Ramos (cell line): ENCODE data around the gene KDM8.

Experiments used
- in situ Hi-C: fragments of 300-500 bp; cut with MboI; formaldehyde crosslinking; loops from one replicate; pipeline ENCODE4 v1.14.3; 2022; ENCODE audit warnings: low sequenced_read_pairs; ENCODE audit not compliant: unreplicated experiment

KDM8 gene

GRCh38 chr16:27203507-27204311, at the start of gene KDM8:
KDM8 (plus strand) TSS chr16:27203526; CDS start chr16:27210124, 6,598 bp downstream.
- in situ Hi-C loops, result no loop called here

GRCh38 chr16:27154705-27155521, 48.4 kb upstream of the KDM8 start:
- in situ Hi-C loops, result loop anchor here (25.0 kb wide), 1 partner anchor 307 kb away; no protein-coding TSS in a partner anchor

GRCh38 chr16:27156579-27156978, 46.7 kb upstream of the KDM8 start:
- in situ Hi-C loops, result loop anchor here (25.0 kb wide), 1 partner anchor 306 kb away; no protein-coding TSS in a partner anchor

- in situ Hi-C loops, result loop anchor here (25.0 kb wide), 1 partner anchor 301 kb away; no protein-coding TSS in a partner anchor
These were observed 41.9 kb upstream of the KDM8 start for GRCh38 chr16:27161398-27161797.

- in situ Hi-C loops, result loop anchor here (25.0 kb wide), 1 partner anchor 298 kb away; no protein-coding TSS in a partner anchor
These were observed 39.0 kb upstream of the KDM8 start for GRCh38 chr16:27164352-27164751.

- in situ Hi-C loops, result loop anchor here (25.0 kb wide), 1 partner anchor 297 kb away; no protein-coding TSS in a partner anchor
These were observed 37.8 kb upstream of the KDM8 start for GRCh38 chr16:27165576-27165975.

GRCh38 chr16:27168790-27169189, 34.5 kb upstream of the KDM8 start:
- in situ Hi-C loops, result loop anchor here (25.0 kb wide), 1 partner anchor 294 kb away; no protein-coding TSS in a partner anchor

GRCh38 chr16:27169511-27170071, 33.7 kb upstream of the KDM8 start:
- in situ Hi-C loops, result loop anchor here (25.0 kb wide), 1 partner anchor 293 kb away; no protein-coding TSS in a partner anchor

- in situ Hi-C loops, result loop anchor here (25.0 kb wide), 1 partner anchor 291 kb away; no protein-coding TSS in a partner anchor
These were observed 31.7 kb upstream of the KDM8 start for GRCh38 chr16:27171584-27171983.

- in situ Hi-C loops, result loop anchor here (25.0 kb wide), 1 partner anchor 288 kb away; no protein-coding TSS in a partner anchor
These were observed 29.3 kb upstream of the KDM8 start for GRCh38 chr16:27174007-27174406.

GRCh38 chr16:27174798-27175197, 28.5 kb upstream of the KDM8 start:
- in situ Hi-C loops, result loop anchor here (5.0 to 25.0 kb wide), 3 partner anchors 53 to 288 kb away; no protein-coding TSS in a partner anchor

GRCh38 chr16:27175888-27176287, 27.4 kb upstream of the KDM8 start:
- in situ Hi-C loops, result loop anchor here (5.0 kb wide), 2 partner anchors 51 to 196 kb away; no protein-coding TSS in a partner anchor

GRCh38 chr16:27177031-27177774, 26.1 kb upstream of the KDM8 start:
- in situ Hi-C loops, result loop anchor here (5.0 kb wide), 2 partner anchors 50 to 195 kb away; no protein-coding TSS in a partner anchor

- in situ Hi-C loops, result loop anchor here (5.0 kb wide), 2 partner anchors 48 to 193 kb away; no protein-coding TSS in a partner anchor
These were observed 23.7 kb upstream of the KDM8 start for GRCh38 chr16:27179500-27180072.

- in situ Hi-C loops, result no loop called here
These were observed 22.1 kb upstream of the KDM8 start for GRCh38 chr16:27181019-27181790.

- in situ Hi-C loops, result no loop called here
These were observed 20.4 kb upstream of the KDM8 start for GRCh38 chr16:27182906-27183405.

GRCh38 chr16:27185776-27186130, 17.6 kb upstream of the KDM8 start:
- in situ Hi-C loops, result no loop called here

GRCh38 chr16:27188633-27189032, 14.7 kb upstream of the KDM8 start:
- in situ Hi-C loops, result no loop called here
